Measurements from ENCODE around the gene PRMT7.

Gene PRMT7

GRCh38 chr16:68376590-68376989, 65.8 kb downstream of the PRMT7 start:
- no peak for DNase-seq (ENCODE audit: low read depth in 2 of 2)

GRCh38 chr16:68377221-68377620, 66.4 kb downstream of the PRMT7 start:
- no peak for DNase-seq (ENCODE audit: low read depth in 2 of 2)

- no peak for DNase-seq (ENCODE audit: low read depth in 2 of 2)
These were observed 67.0 kb downstream of the PRMT7 start for GRCh38 chr16:68377667-68378393.

- DNase-seq (ENCODE audit: low read depth in 2 of 2), result no peak
These were observed 67.9 kb downstream of the PRMT7 start for GRCh38 chr16:68378436-68379415.

GRCh38 chr16:68379472-68380347, 68.9 kb downstream of the PRMT7 start:
- no peak for DNase-seq (ENCODE audit: low read depth in 2 of 2)

- DNase-seq (ENCODE audit: low read depth in 2 of 2), result no peak
These were observed 69.5 kb downstream of the PRMT7 start for GRCh38 chr16:68380348-68380670.

GRCh38 chr16:68380676-68381362, 70.0 kb downstream of the PRMT7 start:
- DNase-seq (ENCODE audit: low read depth in 2 of 2), result no peak

GRCh38 chr16:68381363-68381724, 70.5 kb downstream of the PRMT7 start:
- DNase-seq (ENCODE audit: low read depth in 2 of 2), result no peak

- DNase-seq (ENCODE audit: low read depth in 2 of 2), result no peak
These were observed 71.5 kb downstream of the PRMT7 start for GRCh38 chr16:68382296-68382718.

GRCh38 chr16:68383858-68384257, 73.0 kb downstream of the PRMT7 start:
- no peak for DNase-seq (ENCODE audit: low read depth in 2 of 2)

- DNase-seq (ENCODE audit: low read depth in 2 of 2), result no peak
These were observed 73.7 kb downstream of the PRMT7 start for GRCh38 chr16:68384288-68385161.

- no peak for DNase-seq (ENCODE audit: low read depth in 2 of 2)
These were observed 74.6 kb downstream of the PRMT7 start for GRCh38 chr16:68385371-68385770.

GRCh38 chr16:68386628-68387027, 75.8 kb downstream of the PRMT7 start:
- DNase-seq (ENCODE audit: low read depth in 2 of 2), result no peak

- no peak for DNase-seq (ENCODE audit: low read depth in 2 of 2)
These were observed 76.5 kb downstream of the PRMT7 start for GRCh38 chr16:68387301-68387700.

GRCh38 chr16:68388124-68388523, 77.3 kb downstream of the PRMT7 start:
- no peak for DNase-seq (ENCODE audit: low read depth in 2 of 2)

GRCh38 chr16:68389006-68389405, 78.2 kb downstream of the PRMT7 start:
- no peak for DNase-seq (ENCODE audit: low read depth in 2 of 2)

GRCh38 chr16:68389750-68390371, 79.0 kb downstream of the PRMT7 start:
- no peak for DNase-seq (ENCODE audit: low read depth in 2 of 2)

GRCh38 chr16:68393333-68393732, 82.5 kb downstream of the PRMT7 start:
- DNase-seq (ENCODE audit: low read depth in 2 of 2), result no peak

GRCh38 chr16:68395167-68395786, 84.5 kb downstream of the PRMT7 start:
- no peak for DNase-seq (ENCODE audit: low read depth in 2 of 2)

- no peak for DNase-seq (ENCODE audit: low read depth in 2 of 2)
These were observed 85.0 kb downstream of the PRMT7 start for GRCh38 chr16:68395815-68396214.

All from stimulated activated CD8-positive, alpha-beta memory T cell treated with anti-CD3 and anti-CD28 coated beads, Interleukin-7, amount 100 ng/mL, for 1 hour (primary cell).